Measurements from ENCODE around the gene FOXL1. TPM values are rescaled to one million over a fixed set of nuclear protein-coding genes. Genes with fewer than 3 reads are reported as not detected.

FOXL1 gene
- total and polyA plus RNA-seq, 2 experiments from 2014 or later = 0.61 to 4.2 TPM

DNA sequence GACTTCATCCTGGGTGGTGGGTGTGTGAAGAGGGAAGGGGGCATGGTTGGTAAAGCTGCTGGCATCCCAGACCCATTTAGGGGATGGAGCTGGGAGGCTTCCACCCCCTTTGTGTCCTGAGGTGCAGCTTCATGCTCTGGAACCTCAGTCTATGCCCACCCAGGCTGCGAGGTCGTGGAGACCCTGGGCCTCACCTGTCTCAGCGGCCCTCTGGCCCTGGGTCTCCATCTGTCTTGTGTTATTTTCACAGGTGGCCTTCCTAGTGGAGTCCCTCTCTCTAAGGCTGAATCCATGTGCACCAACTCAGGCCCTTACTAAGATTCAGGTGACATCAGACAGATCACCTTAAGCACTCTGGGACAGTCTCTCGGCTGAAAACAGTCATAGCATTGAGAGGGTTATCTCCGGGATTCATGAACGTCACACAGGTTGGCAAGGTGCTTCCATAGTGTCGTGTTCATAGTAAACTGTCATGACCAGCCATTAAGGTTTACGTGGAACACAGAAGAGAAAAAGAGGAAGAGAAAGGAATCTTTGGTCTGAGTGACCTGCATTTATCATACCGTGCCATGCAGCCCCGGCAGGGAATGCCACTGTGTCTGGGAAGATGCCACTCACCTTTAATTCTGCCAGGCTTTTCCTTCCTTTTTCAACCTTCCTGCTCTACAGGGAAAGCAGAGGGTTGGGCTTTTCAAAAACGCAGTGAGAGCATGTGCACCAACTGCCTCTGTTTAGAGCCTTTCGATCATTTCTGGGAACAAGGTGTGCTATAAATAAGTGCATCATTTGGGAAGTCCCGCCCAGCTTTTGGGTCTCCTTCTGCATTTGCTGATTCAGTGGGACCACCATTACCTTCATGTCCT is 4.5 kb upstream of the FOXL1 start:
- Histone ChIP-seq H3K9me3 (ENCODE audit: low read depth) (no peaks in the 10 kb centered on the region), H3K4me1 (ENCODE audit: low read depth) (peaks cover 34% of the 10 kb centered on the region), H3K27ac (no peak overlapping the region), H3K4me3 (no peak overlapping the region), H3K27me3 (peaks cover 61% of the 10 kb centered on the region), H3K36me3 (no peaks in the 10 kb centered on the region)
- TF ChIP-seq, protein P1, sequence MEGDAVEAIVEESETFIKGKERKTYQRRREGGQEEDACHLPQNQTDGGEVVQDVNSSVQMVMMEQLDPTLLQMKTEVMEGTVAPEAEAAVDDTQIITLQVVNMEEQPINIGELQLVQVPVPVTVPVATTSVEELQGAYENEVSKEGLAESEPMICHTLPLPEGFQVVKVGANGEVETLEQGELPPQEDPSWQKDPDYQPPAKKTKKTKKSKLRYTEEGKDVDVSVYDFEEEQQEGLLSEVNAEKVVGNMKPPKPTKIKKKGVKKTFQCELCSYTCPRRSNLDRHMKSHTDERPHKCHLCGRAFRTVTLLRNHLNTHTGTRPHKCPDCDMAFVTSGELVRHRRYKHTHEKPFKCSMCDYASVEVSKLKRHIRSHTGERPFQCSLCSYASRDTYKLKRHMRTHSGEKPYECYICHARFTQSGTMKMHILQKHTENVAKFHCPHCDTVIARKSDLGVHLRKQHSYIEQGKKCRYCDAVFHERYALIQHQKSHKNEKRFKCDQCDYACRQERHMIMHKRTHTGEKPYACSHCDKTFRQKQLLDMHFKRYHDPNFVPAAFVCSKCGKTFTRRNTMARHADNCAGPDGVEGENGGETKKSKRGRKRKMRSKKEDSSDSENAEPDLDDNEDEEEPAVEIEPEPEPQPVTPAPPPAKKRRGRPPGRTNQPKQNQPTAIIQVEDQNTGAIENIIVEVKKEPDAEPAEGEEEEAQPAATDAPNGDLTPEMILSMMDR (IDR thresholded peaks at IDR 0.05; ENCODE audit: low read depth, low read length) = no peak
- no peak for DNase-seq (ENCODE audit: low read depth in 1 of 2, low spot score in 1 of 2)

DNA sequence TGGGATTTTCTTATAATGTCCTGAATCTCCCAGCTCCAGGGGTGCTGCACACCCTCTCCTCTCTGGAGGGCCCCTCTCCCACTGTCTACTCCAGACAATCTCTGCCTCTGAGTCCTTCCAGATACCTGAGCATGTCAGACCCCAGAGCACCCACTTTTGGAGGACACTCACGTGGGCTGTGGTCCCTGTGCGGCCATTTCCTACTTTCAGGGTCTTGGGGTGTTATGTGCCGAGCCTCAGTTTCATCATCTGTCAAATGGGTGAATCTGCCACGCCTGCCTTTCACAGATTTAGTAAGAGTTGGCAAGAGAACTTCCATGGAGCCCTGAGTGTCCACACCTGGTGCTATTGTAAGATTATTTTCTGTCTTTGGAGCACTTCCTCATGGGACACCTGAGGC is 3.7 kb upstream of the FOXL1 start:
- H3K36me3 ChIP-seq = no peaks in the 10 kb centered on the region
- peaks cover 61% of the 10 kb centered on the region for H3K27me3 ChIP-seq
- TF ChIP-seq, protein P1 (IDR thresholded peaks at IDR 0.05; ENCODE audit: low read depth, low read length) = no peak
- no peaks in the 10 kb centered on the region for H3K9me3 ChIP-seq (ENCODE audit: low read depth)
- no peak for DNase-seq (ENCODE audit: low read depth in 1 of 2, low spot score in 1 of 2)
- no peak overlapping the region for H3K27ac ChIP-seq
- H3K4me1 ChIP-seq (ENCODE audit: low read depth) = peaks cover 31% of the 10 kb centered on the region
- no peak overlapping the region for H3K4me3 ChIP-seq

DNA sequence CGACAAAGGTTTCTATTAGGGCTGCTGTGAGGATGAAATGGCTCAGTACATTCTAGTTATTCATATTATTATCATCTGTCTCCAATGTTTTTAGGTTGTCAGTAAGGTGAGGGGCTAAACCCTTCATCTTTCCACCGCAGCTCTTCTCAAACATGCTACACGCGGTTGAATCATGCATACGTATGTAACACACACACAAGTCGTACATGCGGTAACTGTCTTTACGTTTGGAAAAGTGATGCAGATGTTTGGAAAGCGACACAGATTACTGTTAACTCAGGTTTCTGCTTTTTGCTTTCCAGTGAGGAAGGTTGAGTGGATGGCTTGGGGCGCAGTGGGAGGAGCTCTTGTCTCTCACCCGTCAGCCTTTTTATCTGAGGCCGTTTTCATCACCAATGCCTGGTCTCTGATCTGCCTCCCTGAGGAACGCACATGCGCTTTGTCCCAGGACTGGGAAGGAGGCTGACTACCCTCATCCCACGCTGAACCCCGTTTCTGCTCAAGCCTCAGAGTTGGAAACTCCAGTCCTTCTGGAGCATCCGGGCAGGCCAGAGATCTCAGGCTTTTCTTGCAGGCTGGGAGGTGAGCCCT is 3.2 kb upstream of the FOXL1 start:
- Histone ChIP-seq H3K4me3 (peak overlapping the region; percentile 39), H3K9me3 (ENCODE audit: low read depth) (no peaks in the 10 kb centered on the region), H3K27ac (peak overlapping the region; percentile 40), H3K4me1 (ENCODE audit: low read depth) (peaks cover 27% of the 10 kb centered on the region), H3K36me3 (no peaks in the 10 kb centered on the region), H3K27me3 (peaks cover 61% of the 10 kb centered on the region)
- DNase-seq (ENCODE audit: low read depth in 1 of 2, low spot score in 1 of 2) = peak in 1 of 2 donors; percentile 38
- TF ChIP-seq, protein P1 (IDR thresholded peaks at IDR 0.05; ENCODE audit: low read depth, low read length) = no peak

DNA sequence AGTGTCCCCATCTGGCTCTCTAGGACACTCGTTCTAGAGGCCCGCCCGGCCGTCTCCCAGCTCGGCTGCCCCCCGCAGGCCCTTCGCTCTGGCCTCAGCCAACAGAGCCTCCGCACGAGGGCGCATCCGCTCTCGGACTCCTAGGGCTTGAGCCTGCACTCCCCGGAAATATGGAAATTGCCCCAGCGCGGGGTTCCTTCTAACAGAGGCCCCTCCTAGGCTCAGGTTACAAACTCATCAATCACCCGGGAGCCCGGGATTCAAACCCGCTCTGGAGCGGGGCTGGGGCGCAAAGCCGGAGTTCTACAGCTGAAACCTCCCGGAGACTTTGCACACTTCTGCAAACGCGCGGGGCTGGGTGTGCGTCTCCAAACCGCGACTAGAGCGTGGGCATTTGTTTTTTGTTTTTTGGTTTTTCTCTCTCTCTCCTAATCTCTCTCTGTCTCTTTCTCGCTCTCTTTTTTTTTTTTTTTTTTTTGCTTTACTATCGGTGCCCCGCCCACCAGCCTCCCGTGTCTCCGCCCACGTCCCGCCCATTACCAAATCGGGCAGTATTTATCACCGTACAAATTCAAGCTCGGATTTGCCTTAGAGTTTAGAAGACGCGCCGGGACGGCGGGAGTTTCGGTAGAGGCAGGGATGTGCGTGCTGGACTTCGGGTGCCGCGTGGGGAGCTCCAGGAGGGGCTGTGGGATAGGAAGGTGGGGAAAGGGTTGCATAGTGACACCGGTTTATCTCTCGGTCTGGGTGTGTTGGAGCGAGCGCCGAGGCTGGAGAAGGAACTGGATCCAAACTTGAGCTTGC is 2.4 kb upstream of the FOXL1 start:
- peak overlapping the region; percentile 40 for H3K27ac ChIP-seq
- H3K36me3 ChIP-seq = no peaks in the 10 kb centered on the region
- H3K4me3 ChIP-seq = peak overlapping the region; percentile 39
- DNase-seq (ENCODE audit: low read depth in 1 of 2, low spot score in 1 of 2) = peak; percentile 94 to 96
- H3K27me3 ChIP-seq = peaks cover 62% of the 10 kb centered on the region
- H3K4me1 ChIP-seq (ENCODE audit: low read depth) = peaks cover 25% of the 10 kb centered on the region
- TF ChIP-seq, protein P1 (IDR thresholded peaks at IDR 0.05; ENCODE audit: low read depth, low read length) = peak; percentile 82
- no peaks in the 10 kb centered on the region for H3K9me3 ChIP-seq (ENCODE audit: low read depth)

DNA sequence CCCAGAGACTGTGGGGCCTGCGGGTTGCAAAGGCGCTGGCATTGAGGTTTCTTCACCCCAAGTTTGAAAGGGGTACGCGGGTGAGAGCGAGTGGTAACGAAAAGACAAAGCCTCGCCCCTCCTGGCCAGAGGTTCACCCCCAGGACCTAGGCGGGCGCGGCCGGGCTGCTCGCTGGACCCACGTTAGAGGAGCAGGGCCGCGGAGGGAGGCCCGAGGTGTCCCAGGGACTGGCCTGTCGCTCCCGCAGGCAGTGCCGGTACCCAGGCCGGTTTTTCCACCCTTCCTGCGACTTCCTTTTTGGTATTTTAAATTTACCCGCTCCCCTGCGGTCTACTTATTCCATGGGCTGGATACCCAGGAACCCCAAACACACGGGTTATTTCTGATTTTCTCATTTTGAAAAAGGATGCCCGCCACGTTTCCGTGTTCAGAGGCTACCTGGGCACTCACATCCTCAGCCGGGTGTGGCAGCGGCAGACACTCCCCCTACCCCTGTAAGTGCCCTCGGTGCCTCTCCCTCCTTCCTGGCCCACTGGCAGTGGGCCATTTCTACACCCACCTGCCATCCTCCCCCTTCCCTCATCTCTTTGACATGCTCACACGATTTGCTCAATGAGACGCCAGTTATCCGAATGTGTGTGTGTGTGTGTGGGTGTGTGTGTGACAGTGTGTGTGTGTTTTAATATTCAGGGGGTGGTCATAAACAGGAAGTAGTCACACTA is 1.6 kb upstream of the FOXL1 start:
- peak overlapping the region; percentile 39 for H3K4me3 ChIP-seq
- TF ChIP-seq, protein P1 (IDR thresholded peaks at IDR 0.05; ENCODE audit: low read depth, low read length) = no peak
- H3K9me3 ChIP-seq (ENCODE audit: low read depth) = no peaks in the 10 kb centered on the region
- DNase-seq (ENCODE audit: low read depth in 1 of 2, low spot score in 1 of 2) = no peak
- peaks cover 62% of the 10 kb centered on the region for H3K27me3 ChIP-seq
- no peak overlapping the region for H3K27ac ChIP-seq
- no peaks in the 10 kb centered on the region for H3K36me3 ChIP-seq
- peaks cover 18% of the 10 kb centered on the region for H3K4me1 ChIP-seq (ENCODE audit: low read depth)
